ENCODE measurements around the gene LGALS12. TPM values are rescaled to one million over a fixed set of nuclear protein-coding genes. Genes with fewer than 3 reads are reported as not detected.

The LGALS12 gene
- total RNA-seq, 1 donor from 2014 or later: 9.9 TPM

DNA sequence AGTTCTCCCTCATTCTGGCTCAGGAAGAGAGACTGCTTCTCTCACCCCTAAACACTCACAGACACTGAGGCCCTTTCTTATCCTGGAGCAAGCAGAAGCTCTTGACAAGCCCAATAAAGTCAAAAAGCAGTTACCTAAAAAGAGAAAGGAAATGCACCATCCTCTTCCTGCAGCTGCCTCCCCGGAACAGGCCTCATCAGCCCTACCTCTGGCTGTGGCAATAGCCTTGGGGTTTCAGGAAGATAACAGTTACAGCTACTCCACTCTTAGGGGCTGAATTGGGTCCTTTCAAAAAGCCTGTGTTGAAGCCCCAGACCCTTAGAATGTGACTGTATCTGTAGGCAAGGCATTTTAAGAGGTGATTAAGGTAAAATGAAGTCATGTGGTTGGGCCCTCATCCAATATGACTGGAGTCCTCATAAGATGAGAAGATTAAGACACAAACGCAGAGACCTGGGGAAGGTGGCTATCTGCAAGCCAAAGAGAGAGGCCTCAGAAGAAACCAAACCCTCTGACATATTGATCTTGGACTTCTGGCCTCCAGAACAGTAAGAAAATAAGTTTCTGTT, 3.5 kb upstream of the LGALS12 start:
- H3K36me3 ChIP-seq (ENCODE audit: control insufficient read depth in 3 of 3, insufficient read depth in 3 of 3, low read length in 3 of 3): no peaks in the 10 kb centered on the region
- no peaks in the 10 kb centered on the region for H3K9me3 ChIP-seq (ENCODE audit: control insufficient read depth in 3 of 3, low read length in 3 of 3)
- no peak overlapping the region for H3K27ac ChIP-seq (ENCODE audit: low read depth, low read length)
- peaks cover 0 to 23% (median 12%) of the 10 kb centered on the region in 3 donors for H3K4me1 ChIP-seq (ENCODE audit: control insufficient read depth in 3 of 3, insufficient read depth in 3 of 3, low read length in 3 of 3)
- no peak overlapping the region for H3K9ac ChIP-seq (ENCODE audit: low read depth in 1 of 3, low read length in 3 of 3)
- no peaks in the 10 kb centered on the region for H3K27me3 ChIP-seq (ENCODE audit: control insufficient read depth in 3 of 3, insufficient read depth in 3 of 3, low read length in 3 of 3)
- no peak overlapping the region for H3K4me3 ChIP-seq (ENCODE audit: low read length in 3 of 3)

DNA sequence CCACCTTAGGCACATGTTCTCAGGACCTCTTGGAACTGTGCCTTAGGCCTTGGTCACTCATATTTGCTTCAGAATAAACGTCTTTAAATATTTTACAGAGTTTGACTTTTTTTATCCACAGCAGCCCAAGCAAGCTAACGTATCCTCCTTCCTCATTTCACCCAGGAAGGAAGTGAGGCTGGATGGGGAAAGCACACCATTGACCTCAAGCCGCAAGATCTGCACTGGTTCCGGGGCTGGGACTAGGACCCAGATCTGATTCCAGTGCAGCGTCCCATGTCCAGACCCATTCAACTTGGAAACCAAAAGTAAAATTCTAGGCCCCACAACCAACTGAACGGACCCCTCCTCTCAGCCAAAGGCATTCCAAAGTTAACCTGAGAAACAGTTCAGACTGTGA, 2.4 kb upstream of the LGALS12 start:
- Histone ChIP-seq H3K4me3 (ENCODE audit: low read length in 3 of 3) (no peak overlapping the region), H3K4me1 (ENCODE audit: control insufficient read depth in 3 of 3, insufficient read depth in 3 of 3, low read length in 3 of 3) (peaks cover 0 to 27% (median 12%) of the 10 kb centered on the region in 3 donors), H3K36me3 (ENCODE audit: control insufficient read depth in 3 of 3, insufficient read depth in 3 of 3, low read length in 3 of 3) (no peaks in the 10 kb centered on the region), H3K9me3 (ENCODE audit: control insufficient read depth in 3 of 3, low read length in 3 of 3) (no peaks in the 10 kb centered on the region), H3K27ac (ENCODE audit: low read depth, low read length) (no peak overlapping the region), H3K27me3 (ENCODE audit: control insufficient read depth in 3 of 3, insufficient read depth in 3 of 3, low read length in 3 of 3) (no peaks in the 10 kb centered on the region), H3K9ac (ENCODE audit: low read depth in 1 of 3, low read length in 3 of 3) (no peak overlapping the region)

DNA sequence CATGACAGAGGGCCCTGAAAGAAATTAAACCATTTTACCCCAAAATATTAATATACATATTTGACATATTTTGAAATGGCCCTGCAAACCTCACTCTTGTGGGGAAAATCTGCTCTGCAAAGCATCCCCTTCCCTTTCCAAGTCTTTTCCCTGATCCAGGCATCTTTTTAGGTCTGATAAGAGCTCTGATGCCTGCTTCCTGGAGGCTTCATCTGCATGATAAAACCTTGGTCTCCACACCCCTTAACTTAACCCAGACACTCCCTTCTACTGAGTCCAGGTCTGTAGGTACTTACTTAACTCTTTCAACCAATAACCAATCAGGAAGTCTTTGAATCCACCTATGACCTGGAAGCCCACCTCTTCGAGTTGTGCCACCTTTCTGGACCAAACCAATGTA, 1.8 kb upstream of the LGALS12 start:
- no peaks in the 10 kb centered on the region for H3K27me3 ChIP-seq (ENCODE audit: control insufficient read depth in 3 of 3, insufficient read depth in 3 of 3, low read length in 3 of 3)
- no peak overlapping the region for H3K9ac ChIP-seq (ENCODE audit: low read depth in 1 of 3, low read length in 3 of 3)
- no peak overlapping the region for H3K27ac ChIP-seq (ENCODE audit: low read depth, low read length)
- no peaks in the 10 kb centered on the region for H3K36me3 ChIP-seq (ENCODE audit: control insufficient read depth in 3 of 3, insufficient read depth in 3 of 3, low read length in 3 of 3)
- no peaks in the 10 kb centered on the region for H3K9me3 ChIP-seq (ENCODE audit: control insufficient read depth in 3 of 3, low read length in 3 of 3)
- H3K4me3 ChIP-seq (ENCODE audit: low read length in 3 of 3): no peak overlapping the region
- H3K4me1 ChIP-seq (ENCODE audit: control insufficient read depth in 3 of 3, insufficient read depth in 3 of 3, low read length in 3 of 3): peaks cover 0 to 32% (median 12%) of the 10 kb centered on the region in 3 donors

DNA sequence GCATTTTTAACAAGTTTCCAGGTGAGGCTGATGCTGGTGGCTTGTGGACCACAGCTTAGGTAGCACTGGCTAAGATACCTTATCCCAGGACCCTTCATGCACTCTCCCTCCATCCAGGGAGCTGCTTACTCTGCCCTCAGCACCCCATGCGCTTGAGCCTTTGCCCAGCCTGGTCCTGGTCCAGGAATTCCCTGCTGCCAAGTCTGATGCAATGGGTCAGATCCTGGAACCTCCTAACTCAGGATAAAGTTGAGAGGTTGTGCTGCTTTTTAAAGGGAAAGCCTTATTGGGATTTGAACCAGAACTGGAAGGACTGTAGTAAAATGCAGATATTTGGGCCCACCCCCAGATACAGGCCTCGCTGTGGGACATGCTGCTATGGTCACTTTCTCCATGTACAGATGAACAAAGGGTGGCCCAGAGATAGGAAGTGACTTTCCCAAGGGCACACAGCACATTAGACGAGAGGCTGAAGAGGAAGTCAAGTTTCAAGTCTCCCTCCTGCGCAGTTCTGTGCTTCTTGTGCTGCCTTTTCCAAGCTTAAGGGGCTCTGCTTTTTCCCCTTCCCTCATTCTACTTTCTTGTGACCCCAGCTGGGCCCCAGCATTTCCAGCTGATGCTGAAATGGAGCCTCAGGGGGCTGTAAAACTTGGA, 824 bp upstream of the LGALS12 start:
- Histone ChIP-seq H3K9ac (ENCODE audit: low read depth in 1 of 3, low read length in 3 of 3) (no peak overlapping the region), H3K9me3 (ENCODE audit: control insufficient read depth in 3 of 3, low read length in 3 of 3) (no peaks in the 10 kb centered on the region), H3K27ac (ENCODE audit: low read depth, low read length) (no peak overlapping the region), H3K27me3 (ENCODE audit: control insufficient read depth in 3 of 3, insufficient read depth in 3 of 3, low read length in 3 of 3) (no peaks in the 10 kb centered on the region), H3K36me3 (ENCODE audit: control insufficient read depth in 3 of 3, insufficient read depth in 3 of 3, low read length in 3 of 3) (no peaks in the 10 kb centered on the region), H3K4me1 (ENCODE audit: control insufficient read depth in 3 of 3, insufficient read depth in 3 of 3, low read length in 3 of 3) (peaks cover 3 to 36% (median 20%) of the 10 kb centered on the region in 3 donors), H3K4me3 (ENCODE audit: low read length in 3 of 3) (no peak overlapping the region)

DNA sequence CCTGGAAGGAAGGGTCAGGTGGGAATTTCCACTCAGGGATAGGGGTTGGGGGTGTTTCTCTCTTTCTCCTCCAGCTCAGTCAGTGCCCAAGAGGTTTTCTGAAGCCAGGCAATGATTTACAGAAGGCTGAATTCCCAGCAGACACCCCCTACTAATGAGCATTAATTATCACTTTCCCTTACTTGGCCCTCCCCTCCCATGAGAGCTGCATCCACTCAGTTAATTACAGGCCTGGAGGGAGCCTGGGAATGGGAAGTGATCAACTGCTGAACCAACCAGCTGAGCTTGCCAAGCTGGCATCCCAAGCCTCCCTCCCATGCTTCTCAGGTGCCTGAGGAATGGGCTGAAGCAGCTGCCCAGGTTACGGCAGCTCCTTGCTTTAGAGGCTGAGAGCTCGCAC, 992 bp downstream of the LGALS12 start:
- H3K27ac ChIP-seq (ENCODE audit: low read depth, low read length): no peak overlapping the region
- no peaks in the 10 kb centered on the region for H3K27me3 ChIP-seq (ENCODE audit: control insufficient read depth in 3 of 3, insufficient read depth in 3 of 3, low read length in 3 of 3)
- H3K4me1 ChIP-seq (ENCODE audit: control insufficient read depth in 3 of 3, insufficient read depth in 3 of 3, low read length in 3 of 3): peaks cover 15 to 50% (median 34%) of the 10 kb centered on the region in 3 donors
- H3K36me3 ChIP-seq (ENCODE audit: control insufficient read depth in 3 of 3, insufficient read depth in 3 of 3, low read length in 3 of 3): no peaks in the 10 kb centered on the region
- no peak overlapping the region for H3K9ac ChIP-seq (ENCODE audit: low read depth in 1 of 3, low read length in 3 of 3)
- no peaks in the 10 kb centered on the region for H3K9me3 ChIP-seq (ENCODE audit: control insufficient read depth in 3 of 3, low read length in 3 of 3)
- H3K4me3 ChIP-seq (ENCODE audit: low read length in 3 of 3): no peak overlapping the region

DNA sequence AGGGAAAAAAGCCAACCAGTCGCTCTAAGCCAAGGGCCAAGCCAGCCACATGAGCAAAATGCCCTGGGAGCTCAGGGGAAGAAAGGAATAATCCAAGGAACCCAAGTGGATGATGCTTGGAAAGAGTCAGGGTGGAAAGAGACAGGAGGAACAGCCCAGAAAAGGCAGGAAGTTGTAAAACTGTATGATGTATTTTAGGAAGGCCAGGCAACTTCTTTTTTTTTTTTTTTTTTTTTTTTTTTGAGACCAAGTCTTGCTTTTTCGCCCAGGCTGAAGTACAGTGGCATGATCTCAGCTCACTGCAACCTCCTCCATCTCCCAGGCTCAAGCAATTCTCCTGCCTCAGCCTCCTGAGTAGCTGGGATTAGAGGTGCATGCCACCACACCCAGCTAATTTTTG, 1.6 kb downstream of the LGALS12 start:
- Histone ChIP-seq H3K9me3 (ENCODE audit: control insufficient read depth in 3 of 3, low read length in 3 of 3) (no peaks in the 10 kb centered on the region), H3K27me3 (ENCODE audit: control insufficient read depth in 3 of 3, insufficient read depth in 3 of 3, low read length in 3 of 3) (no peaks in the 10 kb centered on the region), H3K27ac (ENCODE audit: low read depth, low read length) (no peak overlapping the region), H3K4me3 (ENCODE audit: low read length in 3 of 3) (no peak overlapping the region), H3K9ac (ENCODE audit: low read depth in 1 of 3, low read length in 3 of 3) (no peak overlapping the region), H3K4me1 (ENCODE audit: control insufficient read depth in 3 of 3, insufficient read depth in 3 of 3, low read length in 3 of 3) (peaks cover 15 to 50% (median 36%) of the 10 kb centered on the region in 3 donors), H3K36me3 (ENCODE audit: control insufficient read depth in 3 of 3, insufficient read depth in 3 of 3, low read length in 3 of 3) (no peaks in the 10 kb centered on the region)

DNA sequence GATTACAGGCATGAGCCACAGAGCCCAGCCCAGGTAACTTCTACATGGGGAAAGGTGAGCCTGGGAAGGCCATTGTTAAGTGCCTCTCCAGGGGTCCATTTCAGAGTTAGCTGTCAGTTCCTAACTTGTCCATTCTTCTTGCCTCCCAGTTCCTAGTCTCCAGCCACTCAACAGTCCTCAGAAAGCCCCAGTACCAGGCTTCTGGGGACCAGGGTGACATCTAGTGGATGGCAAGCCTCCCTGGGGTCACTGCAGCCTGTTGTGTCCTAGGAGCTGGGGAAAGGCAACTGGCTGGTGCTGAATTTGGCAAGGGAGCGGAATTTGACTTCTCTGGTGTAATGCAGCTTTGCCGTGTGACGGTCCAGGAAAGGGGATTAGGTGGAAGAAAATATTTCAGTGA, 2.1 kb downstream of the LGALS12 start:
- Histone ChIP-seq H3K27me3 (ENCODE audit: control insufficient read depth in 3 of 3, insufficient read depth in 3 of 3, low read length in 3 of 3) (no peaks in the 10 kb centered on the region), H3K9ac (ENCODE audit: low read depth in 1 of 3, low read length in 3 of 3) (no peak overlapping the region), H3K4me1 (ENCODE audit: control insufficient read depth in 3 of 3, insufficient read depth in 3 of 3, low read length in 3 of 3) (peaks cover 15 to 50% (median 36%) of the 10 kb centered on the region in 3 donors), H3K4me3 (ENCODE audit: low read length in 3 of 3) (no peak overlapping the region), H3K9me3 (ENCODE audit: control insufficient read depth in 3 of 3, low read length in 3 of 3) (no peaks in the 10 kb centered on the region), H3K27ac (ENCODE audit: low read depth, low read length) (no peak overlapping the region), H3K36me3 (ENCODE audit: control insufficient read depth in 3 of 3, insufficient read depth in 3 of 3, low read length in 3 of 3) (no peaks in the 10 kb centered on the region)

DNA sequence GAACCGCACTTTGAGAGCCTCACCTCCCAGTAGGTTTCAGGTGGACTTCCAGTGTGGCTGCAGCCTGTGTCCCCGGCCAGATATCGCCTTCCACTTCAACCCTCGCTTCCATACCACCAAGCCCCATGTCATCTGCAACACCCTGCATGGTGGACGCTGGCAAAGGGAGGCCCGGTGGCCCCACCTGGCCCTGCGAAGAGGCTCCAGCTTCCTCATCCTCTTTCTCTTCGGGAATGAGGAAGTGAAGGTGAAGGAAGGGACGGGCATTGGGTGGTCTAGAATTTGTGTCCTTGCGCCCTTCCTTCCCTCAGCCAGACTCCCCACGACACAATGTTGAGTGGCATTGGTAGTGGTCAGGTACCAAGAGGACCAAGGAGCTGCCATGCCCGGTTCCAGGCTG, 2.9 kb downstream of the LGALS12 start:
- Histone ChIP-seq H3K4me1 (ENCODE audit: control insufficient read depth in 3 of 3, insufficient read depth in 3 of 3, low read length in 3 of 3) (peaks cover 15 to 55% (median 36%) of the 10 kb centered on the region in 3 donors), H3K4me3 (ENCODE audit: low read length in 3 of 3) (no peak overlapping the region), H3K9ac (ENCODE audit: low read depth in 1 of 3, low read length in 3 of 3) (no peak overlapping the region), H3K36me3 (ENCODE audit: control insufficient read depth in 3 of 3, insufficient read depth in 3 of 3, low read length in 3 of 3) (no peaks in the 10 kb centered on the region), H3K9me3 (ENCODE audit: control insufficient read depth in 3 of 3, low read length in 3 of 3) (no peaks in the 10 kb centered on the region), H3K27me3 (ENCODE audit: control insufficient read depth in 3 of 3, insufficient read depth in 3 of 3, low read length in 3 of 3) (no peaks in the 10 kb centered on the region), H3K27ac (ENCODE audit: low read depth, low read length) (no peak overlapping the region)

DNA sequence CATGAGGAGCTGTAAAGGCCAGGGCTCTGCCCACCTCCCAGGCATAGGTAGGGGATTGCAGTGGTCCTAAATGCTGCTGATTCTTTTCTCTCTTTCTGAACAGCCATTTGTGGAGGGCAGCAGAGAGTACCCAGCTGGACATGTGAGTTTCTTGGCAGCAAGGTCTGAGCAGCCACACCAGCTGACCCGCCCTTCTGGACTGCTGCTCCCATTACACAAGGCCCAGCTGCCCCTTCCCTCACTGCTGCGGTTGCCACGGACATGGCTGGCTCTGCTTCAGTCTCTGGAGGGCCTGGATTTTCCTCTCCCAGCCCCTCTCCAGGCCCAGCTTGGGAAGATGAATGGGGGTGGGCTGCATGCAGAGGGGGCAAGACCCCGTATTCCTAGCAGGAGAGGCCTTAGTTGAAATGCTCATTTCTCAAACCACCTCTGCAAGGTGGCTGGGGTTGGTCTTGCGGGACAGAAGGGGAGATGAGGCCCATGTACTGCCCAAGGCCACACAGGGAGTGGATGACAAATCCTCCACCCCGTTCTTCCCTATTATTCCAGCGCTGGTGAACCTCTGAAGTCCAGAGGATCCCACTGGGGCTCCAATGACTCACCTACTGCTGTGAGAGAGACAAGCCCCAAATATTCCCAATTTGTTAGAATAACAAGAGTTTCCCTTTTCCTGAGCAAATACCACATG, 4.6 kb downstream of the LGALS12 start:
- Histone ChIP-seq H3K27ac (ENCODE audit: low read depth, low read length) (peak overlapping the region; percentile 66), H3K9me3 (ENCODE audit: control insufficient read depth in 3 of 3, low read length in 3 of 3) (no peaks in the 10 kb centered on the region), H3K4me1 (ENCODE audit: control insufficient read depth in 3 of 3, insufficient read depth in 3 of 3, low read length in 3 of 3) (peaks cover 15 to 45% (median 29%) of the 10 kb centered on the region in 3 donors), H3K9ac (ENCODE audit: low read depth in 1 of 3, low read length in 3 of 3) (peak overlapping the region in 2 of 3 donors; percentile 54 to 66), H3K27me3 (ENCODE audit: control insufficient read depth in 3 of 3, insufficient read depth in 3 of 3, low read length in 3 of 3) (no peaks in the 10 kb centered on the region), H3K36me3 (ENCODE audit: control insufficient read depth in 3 of 3, insufficient read depth in 3 of 3, low read length in 3 of 3) (no peaks in the 10 kb centered on the region), H3K4me3 (ENCODE audit: low read length in 3 of 3) (no peak overlapping the region)

Measured in skeletal muscle tissue (tissue), 4 donors.